Colonic mucosa (tissue), 4 donors: ENCODE measurements around the gene KIAA0825. TPM values are rescaled to one million over a fixed set of nuclear protein-coding genes. Genes with fewer than 3 reads are reported as not detected.

ENCODE experiments used
- DNase-seq: peaks from one replicate; pipeline ENCODE4 v3.0.0-alpha.2; 2020
- H3K27ac ChIP-seq: fragments of 200-600 bp; one replicate; pipeline ENCODE4 v1.8.0; 2021
- H3K27me3 ChIP-seq: fragments of 200-600 bp; one replicate; pipeline ENCODE4 v1.8.0; 2021
- H3K36me3 ChIP-seq: fragments of 200-600 bp; one replicate; pipeline ENCODE4 v1.8.0; 2021
- H3K4me1 ChIP-seq: fragments of 200-600 bp; one replicate; pipeline ENCODE4 v1.8.0; 2021; ENCODE audit warnings: mild to moderate bottlenecking
- H3K4me3 ChIP-seq: fragments of 200-600 bp; one replicate; pipeline ENCODE4 v1.8.0; 2021
- H3K9ac ChIP-seq, 2 donors: one replicate each; pipeline ENCODE4 v1.7.0; 2013; ENCODE audit warnings: control low read depth in 2 of 2, low read depth in 2 of 2, low read length in 2 of 2
- H3K9me3 ChIP-seq: fragments of 200-600 bp; one replicate; pipeline ENCODE4 v1.8.0; 2021
- intact Hi-C: fragments of 100-400 bp; cut with DNase I; formaldehyde crosslinking; loops from one replicate; pipeline ENCODE4 v1.14.1; 2022
- total RNA-seq, 2 donors: library from RNA; stranded (reverse); fragmentation: NEBNext Ultra II Directional in 1 of 2; extraction: Animal tissue kit (Norgen Biotek cat#: 25700) in 1 of 2; gene quantifications; one replicate each; pipeline ENCODE4 v1.2.1, GENCODE V29; 2021
- TF ChIP-seq, protein P1 (sequence below): fragments of 200-600 bp; IDR thresholded peaks from one replicate; pipeline ENCODE4 v1.8.0; 2022; ENCODE audit warnings: antibody characterized with exemption, mild to moderate bottlenecking
- donor health status: healthy.
- donor health status: DM: no; HTN: no; CAD: no.
- donor health status: DM: no; HTN: no; CAD: no.

The KIAA0825 gene
- total RNA-seq, 2 donors from 2014 or later, result 1.1 to 1.5 TPM

DNA sequence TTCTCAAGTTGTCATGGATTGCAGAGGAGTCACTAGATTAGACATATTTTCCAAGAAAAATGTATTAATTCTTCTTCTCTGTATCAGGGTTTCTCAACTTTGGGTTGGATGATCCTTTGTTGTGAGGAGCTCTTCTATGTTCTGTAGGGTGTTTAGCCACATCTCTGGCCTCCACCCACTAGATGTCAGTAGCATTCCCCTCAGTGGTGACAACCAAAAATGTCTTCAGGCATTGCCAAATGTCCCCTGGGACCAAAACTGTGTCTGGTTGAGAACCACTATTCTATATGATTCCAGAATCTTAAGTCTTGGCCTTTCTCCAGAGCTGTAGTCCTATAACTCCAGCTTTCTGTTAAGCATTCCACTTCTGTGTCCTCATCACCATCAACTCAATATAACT is 220.9 kb downstream of the KIAA0825 start:
- DNase-seq, result no peak
- Histone ChIP-seq H3K9me3 (no peaks in the 10 kb centered on the region), H3K4me1 (no peaks in the 10 kb centered on the region), H3K27ac (no peak overlapping the region), H3K27me3 (no peaks in the 10 kb centered on the region), H3K9ac (no peak overlapping the region), H3K4me3 (no peak overlapping the region), H3K36me3 (no peaks in the 10 kb centered on the region)
- intact Hi-C loops, result no loop called here
- TF ChIP-seq, protein P1, sequence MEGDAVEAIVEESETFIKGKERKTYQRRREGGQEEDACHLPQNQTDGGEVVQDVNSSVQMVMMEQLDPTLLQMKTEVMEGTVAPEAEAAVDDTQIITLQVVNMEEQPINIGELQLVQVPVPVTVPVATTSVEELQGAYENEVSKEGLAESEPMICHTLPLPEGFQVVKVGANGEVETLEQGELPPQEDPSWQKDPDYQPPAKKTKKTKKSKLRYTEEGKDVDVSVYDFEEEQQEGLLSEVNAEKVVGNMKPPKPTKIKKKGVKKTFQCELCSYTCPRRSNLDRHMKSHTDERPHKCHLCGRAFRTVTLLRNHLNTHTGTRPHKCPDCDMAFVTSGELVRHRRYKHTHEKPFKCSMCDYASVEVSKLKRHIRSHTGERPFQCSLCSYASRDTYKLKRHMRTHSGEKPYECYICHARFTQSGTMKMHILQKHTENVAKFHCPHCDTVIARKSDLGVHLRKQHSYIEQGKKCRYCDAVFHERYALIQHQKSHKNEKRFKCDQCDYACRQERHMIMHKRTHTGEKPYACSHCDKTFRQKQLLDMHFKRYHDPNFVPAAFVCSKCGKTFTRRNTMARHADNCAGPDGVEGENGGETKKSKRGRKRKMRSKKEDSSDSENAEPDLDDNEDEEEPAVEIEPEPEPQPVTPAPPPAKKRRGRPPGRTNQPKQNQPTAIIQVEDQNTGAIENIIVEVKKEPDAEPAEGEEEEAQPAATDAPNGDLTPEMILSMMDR, result no peak

DNA sequence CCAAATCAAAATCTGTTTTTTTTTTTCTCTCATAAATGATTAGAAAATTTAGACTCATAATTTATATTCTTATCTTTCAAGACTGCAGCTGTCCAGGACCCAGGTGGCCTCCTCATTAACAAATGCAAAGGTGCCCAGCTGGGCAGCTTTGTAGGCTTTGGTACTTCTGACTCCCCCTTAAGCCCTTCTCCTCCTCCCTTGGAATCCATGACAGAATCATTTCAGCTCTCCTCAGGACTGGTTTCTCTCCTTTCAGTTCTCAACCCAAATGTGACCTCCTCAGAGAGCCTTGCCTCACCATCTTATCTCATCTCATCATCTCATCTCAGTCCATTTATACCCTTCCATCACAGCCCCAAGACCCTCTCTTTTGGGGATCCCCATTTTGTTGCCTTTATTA is 221.7 kb downstream of the KIAA0825 start:
- intact Hi-C loops, result no loop called here
- H3K9me3 ChIP-seq, result no peaks in the 10 kb centered on the region
- no peak for DNase-seq
- TF ChIP-seq, protein P1, result no peak
- no peaks in the 10 kb centered on the region for H3K4me1 ChIP-seq
- no peak overlapping the region for H3K4me3 ChIP-seq
- no peaks in the 10 kb centered on the region for H3K36me3 ChIP-seq
- no peak overlapping the region for H3K27ac ChIP-seq
- no peaks in the 10 kb centered on the region for H3K27me3 ChIP-seq
- no peak overlapping the region for H3K9ac ChIP-seq

DNA sequence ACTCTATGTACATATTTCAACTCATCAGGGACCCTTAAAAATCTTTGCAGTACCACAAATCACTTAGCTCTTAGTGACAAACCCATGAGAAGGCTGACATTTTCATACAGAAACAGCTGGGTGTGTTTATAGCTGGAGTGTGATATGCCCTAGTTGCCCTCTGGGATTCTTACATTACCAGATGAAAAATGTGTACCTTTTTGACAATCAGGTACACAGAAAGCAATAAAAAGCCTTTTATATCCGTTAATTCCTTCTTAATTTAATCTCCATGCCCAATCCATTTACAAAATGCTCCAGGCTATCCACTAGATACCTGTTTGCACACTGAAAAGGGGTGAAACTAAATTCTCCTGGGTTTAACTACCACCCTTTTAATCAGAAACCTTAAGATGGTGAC is 222.9 kb downstream of the KIAA0825 start:
- H3K27me3 ChIP-seq, result no peaks in the 10 kb centered on the region
- H3K4me1 ChIP-seq, result no peaks in the 10 kb centered on the region
- intact Hi-C loops, result no loop called here

DNA sequence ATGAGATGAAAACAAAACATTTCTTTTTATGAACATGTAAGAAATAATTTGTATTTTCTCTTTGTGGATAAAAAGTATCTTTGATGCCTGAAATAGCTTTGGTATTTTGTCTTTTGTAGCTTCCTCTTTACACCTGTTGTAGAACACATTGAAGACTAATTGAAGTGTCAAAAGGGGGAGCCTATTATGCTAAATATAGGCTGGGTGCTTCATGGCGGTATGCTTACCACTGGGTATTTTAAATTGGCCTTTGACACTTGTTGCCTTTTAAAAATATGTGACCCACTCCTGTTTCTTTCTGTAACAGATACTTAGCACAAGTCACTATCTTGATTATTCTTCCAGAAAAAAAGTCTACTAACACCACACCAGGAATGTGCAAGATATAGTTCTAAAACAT is 226.4 kb downstream of the KIAA0825 start:
- TF ChIP-seq, protein P1, result no peak
- DNase-seq, result no peak
- Histone ChIP-seq H3K4me1 (no peaks in the 10 kb centered on the region), H3K36me3 (no peaks in the 10 kb centered on the region), H3K4me3 (no peak overlapping the region), H3K27ac (no peak overlapping the region), H3K9ac (no peak overlapping the region), H3K27me3 (no peaks in the 10 kb centered on the region), H3K9me3 (no peaks in the 10 kb centered on the region)
- intact Hi-C loops, result no loop called here

More for the DNA sequence above, 222.9 kb downstream of the KIAA0825 start:
- no peaks in the 10 kb centered on the region for H3K36me3 ChIP-seq
- no peak overlapping the region for H3K9ac ChIP-seq
- H3K9me3 ChIP-seq, result no peaks in the 10 kb centered on the region
- DNase-seq, result no peak
- TF ChIP-seq, protein P1, result no peak
- H3K4me3 ChIP-seq, result no peak overlapping the region
- H3K27ac ChIP-seq, result no peak overlapping the region

DNA sequence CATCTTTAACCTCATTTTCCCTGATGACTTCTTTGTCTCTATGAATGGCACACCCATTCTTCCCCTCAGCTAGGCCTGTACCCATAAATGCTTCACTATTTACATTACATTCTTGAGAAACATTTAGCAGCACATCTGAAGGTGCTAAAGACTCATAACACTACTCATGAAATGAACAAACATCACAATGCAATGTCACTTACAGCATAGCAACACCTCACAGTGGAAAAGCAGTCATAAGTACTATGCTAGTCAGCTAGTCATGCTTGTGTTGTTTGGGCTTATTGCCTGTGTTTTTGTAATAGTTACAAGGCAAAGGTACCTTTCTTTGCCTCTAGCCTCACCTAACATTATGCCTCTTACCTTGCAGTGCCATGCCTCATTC is 228.9 kb downstream of the KIAA0825 start:
- intact Hi-C loops, result no loop called here
- Histone ChIP-seq H3K4me3 (no peak overlapping the region), H3K9ac (no peak overlapping the region)

More for the DNA sequence above, 228.9 kb downstream of the KIAA0825 start:
- H3K27me3 ChIP-seq, result no peaks in the 10 kb centered on the region
- TF ChIP-seq, protein P1, result no peak
- DNase-seq, result no peak
- H3K36me3 ChIP-seq, result no peaks in the 10 kb centered on the region
- H3K9me3 ChIP-seq, result no peaks in the 10 kb centered on the region
- no peaks in the 10 kb centered on the region for H3K4me1 ChIP-seq
- no peak overlapping the region for H3K27ac ChIP-seq
